Neural crest cell (in vitro differentiated cells): Measurements from ENCODE around the gene GSTCD. TPM values are rescaled to one million over a fixed set of nuclear protein-coding genes. Genes with fewer than 3 reads are reported as not detected.

Experiments
- DNase-seq: peaks from one replicate; pipeline ENCODE4 v3.0.0; 2021; ENCODE audit warnings: low read depth, mixed read lengths, low spot score
- H3K27ac Mint-ChIP-seq: one replicate; pipeline ENCODE4 v1.8.0; 2021; ENCODE audit warnings: mild to moderate bottlenecking, mixed read lengths; ENCODE audit not compliant: unreplicated experiment
- H3K27me3 Mint-ChIP-seq: 2 replicates; pipeline ENCODE4 v1.8.0; 2021; ENCODE audit warnings: low read depth, mild to moderate bottlenecking, mixed read lengths
- H3K36me3 Mint-ChIP-seq: 2 replicates; pipeline ENCODE4 v1.8.0; 2021; ENCODE audit warnings: low read depth, mild to moderate bottlenecking, mixed read lengths
- H3K4me1 Mint-ChIP-seq: 2 replicates; pipeline ENCODE4 v1.8.0; 2021; ENCODE audit warnings: mixed read lengths
- H3K4me3 Mint-ChIP-seq: one replicate; pipeline ENCODE4 v1.8.0; 2021; ENCODE audit warnings: mild to moderate bottlenecking, mixed read lengths
- H3K9me3 Mint-ChIP-seq: 2 replicates; pipeline ENCODE4 v1.8.0; 2021; ENCODE audit warnings: mixed read lengths
- total RNA-seq: library from RNA; stranded (reverse); gene quantifications from 2 replicates; pipeline ENCODE4 v1.2.1, GENCODE V29; 2021
- TF ChIP-seq, protein P1 (sequence below): fragments of 200-600 bp; sonication (generic); conservative IDR thresholded peaks from 2 replicates; pipeline ENCODE4 v1.5.0; 2021; ENCODE audit warnings: antibody characterized with exemption, mild to moderate bottlenecking

The GSTCD gene
- total RNA-seq, 1 donor from 2014 or later = 30.6 TPM

DNA sequence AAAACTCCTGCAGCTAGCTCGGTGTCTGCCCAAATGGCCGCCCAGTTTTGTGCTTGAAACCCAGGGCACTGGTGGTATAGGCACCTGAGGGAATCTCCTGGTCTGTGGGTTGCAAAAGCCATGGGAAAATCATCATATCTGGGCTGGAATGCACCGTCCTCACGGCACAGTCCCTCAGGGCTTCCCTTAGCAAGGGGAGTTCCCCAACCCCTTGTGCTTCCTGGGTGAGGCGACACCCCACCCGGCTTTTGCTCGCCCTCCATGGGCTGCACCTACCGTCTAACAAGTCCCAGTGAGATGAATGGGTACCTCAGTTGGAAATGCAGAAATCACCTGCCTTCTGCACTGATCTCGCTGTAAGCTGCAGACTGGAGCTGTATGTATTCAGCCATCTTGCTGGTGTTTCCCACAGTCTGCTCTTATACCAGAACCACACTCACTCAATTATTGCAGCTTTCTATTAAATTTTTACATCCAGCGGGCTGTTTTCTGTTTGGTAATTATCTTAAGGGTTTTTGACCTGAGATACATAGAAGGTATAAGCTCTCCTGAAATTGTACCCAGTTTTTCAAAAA, 150.0 kb downstream of the GSTCD start:
- Mint-ChIP-seq H3K4me1 (no peaks in the 10 kb centered on the region), H3K4me3 (no peak overlapping the region), H3K9me3 (peaks cover 34% of the 10 kb centered on the region), H3K27ac (no peak overlapping the region), H3K36me3 (peaks cover 47% of the 10 kb centered on the region), H3K27me3 (peaks cover 4% of the 10 kb centered on the region)
- TF ChIP-seq, protein P1, sequence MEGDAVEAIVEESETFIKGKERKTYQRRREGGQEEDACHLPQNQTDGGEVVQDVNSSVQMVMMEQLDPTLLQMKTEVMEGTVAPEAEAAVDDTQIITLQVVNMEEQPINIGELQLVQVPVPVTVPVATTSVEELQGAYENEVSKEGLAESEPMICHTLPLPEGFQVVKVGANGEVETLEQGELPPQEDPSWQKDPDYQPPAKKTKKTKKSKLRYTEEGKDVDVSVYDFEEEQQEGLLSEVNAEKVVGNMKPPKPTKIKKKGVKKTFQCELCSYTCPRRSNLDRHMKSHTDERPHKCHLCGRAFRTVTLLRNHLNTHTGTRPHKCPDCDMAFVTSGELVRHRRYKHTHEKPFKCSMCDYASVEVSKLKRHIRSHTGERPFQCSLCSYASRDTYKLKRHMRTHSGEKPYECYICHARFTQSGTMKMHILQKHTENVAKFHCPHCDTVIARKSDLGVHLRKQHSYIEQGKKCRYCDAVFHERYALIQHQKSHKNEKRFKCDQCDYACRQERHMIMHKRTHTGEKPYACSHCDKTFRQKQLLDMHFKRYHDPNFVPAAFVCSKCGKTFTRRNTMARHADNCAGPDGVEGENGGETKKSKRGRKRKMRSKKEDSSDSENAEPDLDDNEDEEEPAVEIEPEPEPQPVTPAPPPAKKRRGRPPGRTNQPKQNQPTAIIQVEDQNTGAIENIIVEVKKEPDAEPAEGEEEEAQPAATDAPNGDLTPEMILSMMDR = no peak
- DNase-seq = no peak

DNA sequence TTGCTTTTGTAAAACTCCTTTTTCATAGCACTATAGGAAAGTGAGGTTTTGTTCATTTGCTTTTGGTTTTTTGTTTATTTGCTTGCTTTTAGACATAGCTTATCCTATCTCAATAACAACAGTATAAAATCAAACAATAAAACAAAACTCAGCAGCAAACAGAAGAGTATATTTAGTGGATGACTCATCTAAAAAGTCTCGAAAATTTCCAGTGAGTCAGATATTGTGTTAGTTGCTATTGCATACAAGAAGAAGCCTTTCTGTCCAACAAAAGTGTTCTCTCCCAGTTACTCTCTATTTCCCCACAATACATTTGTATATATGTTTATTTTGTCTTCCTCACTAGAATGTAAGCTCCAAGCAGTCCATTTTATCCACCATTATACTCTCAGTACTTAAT, 150.6 kb downstream of the GSTCD start:
- Mint-ChIP-seq H3K4me3 (no peak overlapping the region), H3K9me3 (peaks cover 31% of the 10 kb centered on the region), H3K27ac (no peak overlapping the region), H3K27me3 (peaks cover 4% of the 10 kb centered on the region), H3K36me3 (peaks cover 41% of the 10 kb centered on the region), H3K4me1 (no peaks in the 10 kb centered on the region)
- TF ChIP-seq, protein P1 = no peak
- DNase-seq = no peak

DNA sequence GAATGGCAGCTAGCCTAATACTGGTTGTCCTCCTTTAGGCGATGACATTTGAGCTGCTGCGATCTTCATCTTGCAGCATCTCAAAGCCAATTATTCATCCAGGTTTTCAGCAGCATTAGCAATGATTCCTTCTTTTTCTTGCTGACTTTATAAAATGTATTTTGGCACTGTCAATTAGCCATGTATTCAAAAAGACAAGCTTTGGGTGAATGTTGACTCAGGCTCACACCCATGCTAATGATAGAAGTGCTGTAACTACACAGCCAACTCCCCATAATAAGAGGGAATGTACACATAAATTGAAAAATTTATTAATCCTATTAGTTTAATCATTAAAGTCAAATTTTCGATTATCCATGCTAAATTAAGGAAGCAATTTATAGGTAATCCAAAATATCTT, 162.4 kb downstream of the GSTCD start:
- Mint-ChIP-seq H3K9me3 (no peaks in the 10 kb centered on the region), H3K36me3 (no peaks in the 10 kb centered on the region), H3K4me1 (no peaks in the 10 kb centered on the region), H3K27me3 (peaks cover 11% of the 10 kb centered on the region), H3K27ac (no peak overlapping the region), H3K4me3 (no peak overlapping the region)
- no peak for DNase-seq
- TF ChIP-seq, protein P1 = no peak

DNA sequence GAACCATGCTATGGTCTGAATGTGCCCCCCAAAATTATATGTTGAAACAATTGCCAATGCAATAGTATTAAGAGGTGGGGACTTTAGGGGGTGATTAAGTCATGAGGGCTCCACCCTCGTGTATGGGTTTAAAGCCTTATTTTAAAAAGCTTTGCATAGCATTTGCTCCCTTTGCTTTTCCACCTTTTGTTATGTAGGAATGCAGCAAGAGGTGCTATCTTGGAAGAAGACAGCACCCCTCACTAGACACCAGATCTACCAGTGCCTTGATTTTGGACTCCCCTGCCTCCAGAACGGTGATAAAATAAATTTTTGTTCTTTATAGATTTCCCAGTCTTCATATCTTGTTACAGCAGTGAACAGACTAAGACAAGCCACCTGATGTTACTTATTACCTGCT, 163.4 kb downstream of the GSTCD start:
- Mint-ChIP-seq H3K4me3 (no peak overlapping the region), H3K9me3 (no peaks in the 10 kb centered on the region), H3K27me3 (peaks cover 11% of the 10 kb centered on the region), H3K36me3 (no peaks in the 10 kb centered on the region), H3K27ac (no peak overlapping the region), H3K4me1 (no peaks in the 10 kb centered on the region)
- no peak for DNase-seq
- TF ChIP-seq, protein P1 = no peak

DNA sequence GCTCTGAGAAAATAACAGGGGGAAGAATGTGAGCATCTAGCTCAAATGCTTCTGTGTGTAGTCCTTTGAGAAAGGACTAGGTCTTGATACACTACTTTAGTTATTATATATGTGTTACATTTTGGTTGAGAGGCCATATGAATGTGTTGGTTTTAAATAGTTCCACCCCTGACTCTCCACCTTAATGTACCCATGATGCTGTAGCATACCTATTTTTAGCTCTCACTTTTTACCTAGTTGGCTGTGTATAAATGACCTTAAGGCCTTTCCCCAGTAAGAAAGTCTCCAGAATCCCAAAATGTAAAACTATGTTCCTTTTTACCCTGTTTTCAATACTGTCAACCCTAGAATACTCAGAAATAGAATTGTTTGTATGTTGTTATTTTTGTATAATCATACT, 166.6 kb downstream of the GSTCD start:
- TF ChIP-seq, protein P1 = no peak
- Mint-ChIP-seq H3K4me3 (no peak overlapping the region), H3K27me3 (peaks cover 9% of the 10 kb centered on the region), H3K36me3 (no peaks in the 10 kb centered on the region), H3K27ac (no peak overlapping the region), H3K4me1 (no peaks in the 10 kb centered on the region), H3K9me3 (no peaks in the 10 kb centered on the region)
- DNase-seq = no peak
